HCT116 (cell line): ENCODE measurements around the gene KCNJ10. TPM values are rescaled to one million over a fixed set of nuclear protein-coding genes. Genes with fewer than 3 reads are reported as not detected.

ENCODE experiments used
- ATAC-seq: fragments of 200-7000 bp; cut with Tn5 transposase; 2 replicates; pipeline ENCODE4 v1.9.1; 2020; ENCODE audit warnings: mild to moderate bottlenecking, moderate library complexity
- BruUV-seq: library from RNA; stranded (reverse); fragments of 400-500 nt; replicated peaks from 2 replicates; lab custom pipeline; 2021; lab: Mats Ljungman, UMichigan
- CTCF ChIA-PET: fragments of 300-600 bp; sonication (Branson Sonifier 250); formaldehyde crosslinking; loops from one replicate; lab custom pipeline; 2021; ENCODE audit warnings: antibody characterized with exemption; lab: Charles Lee
- POLR2A ChIA-PET: fragments of 300-600, 350-600 bp; sonication (Branson Sonifier 250); formaldehyde crosslinking; loops from one replicate; lab custom pipeline; 2021; ENCODE audit warnings: antibody characterized with exemption; lab: Charles Lee
- RAD21 ChIA-PET, 2 experiments: fragments of 300-600 bp; sonication (Branson Sonifier 250); formaldehyde crosslinking; loops; one replicate each; lab custom pipeline; 2023; ENCODE audit warnings: low total read pairs in 2 of 2; ENCODE audit not compliant: uncharacterized antibody in 2 of 2, unreplicated experiment in 2 of 2, low non-redundant PET in 1 of 2; lab: Charles Lee
- DNase-seq: peaks from one replicate; pipeline ENCODE4 v3.0.0-alpha.2; 2010; ENCODE audit warnings: low read depth, low spot score
- H2AFZ ChIP-seq: fragments of 200-600 bp; shearing (Covaris generic), sonication (generic); 2 replicates; pipeline ENCODE4 v1.6.1; 2017; ENCODE audit warnings: low read depth, mixed run types, mixed read lengths, antibody characterized with exemption, low read length; ENCODE audit not compliant: poor library complexity, severe bottlenecking
- H3K27ac ChIP-seq: 2 replicates; pipeline ENCODE4 v1.5.1; 2012; ENCODE audit warnings: low read depth, low read length
- H3K27me3 ChIP-seq: fragments of 200-600 bp; sonication (generic); 2 replicates; pipeline ENCODE4 v1.6.1; 2016; ENCODE audit warnings: mixed run types, low read length, mixed read lengths; ENCODE audit not compliant: insufficient read depth
- H3K36me3 ChIP-seq, 2 experiments: fragments of 200-500 bp in 1 of 2; fragments of 200-600 bp in 1 of 2; sonication (Bioruptor generic) in 1 of 2; sonication (generic) in 1 of 2; 2 replicates each; pipeline versions ENCODE4 v1.5.1 to v1.6.1; 2014 to 2016; ENCODE audit warnings: low read length in 2 of 2, inconsistent platforms in 1 of 2, mixed read lengths in 1 of 2, mixed run types in 1 of 2; ENCODE audit not compliant: insufficient read depth in 2 of 2, control insufficient read depth in 1 of 2
- H3K4me1 ChIP-seq, 2 experiments: fragments of 200-600 bp in 1 of 2; sonication (generic) in 1 of 2; 2 replicates each; pipeline versions ENCODE4 v1.5.1 to v1.6.1; 2012 to 2017; ENCODE audit warnings: low read length in 2 of 2, inconsistent platforms in 1 of 2, mild to moderate bottlenecking in 1 of 2, mixed read lengths in 1 of 2, mixed run types in 1 of 2, moderate library complexity in 1 of 2; ENCODE audit not compliant: insufficient read depth in 2 of 2, control insufficient read depth in 1 of 2
- H3K4me2 ChIP-seq: fragments of 200-600 bp; sonication (generic); 2 replicates; pipeline ENCODE4 v1.6.1; 2017; ENCODE audit warnings: mixed run types, low read length, mixed read lengths
- H3K4me3 ChIP-seq, 2 experiments: fragments of 200-600 bp in 1 of 2; sonication (generic) in 1 of 2; replicated peaks in 1 of 2; 2 replicates each; pipeline ENCODE4 v1.5.1; 2011 to 2016; ENCODE audit warnings: low read length in 2 of 2, control low read depth in 1 of 2, low read depth in 1 of 2, mild to moderate bottlenecking in 1 of 2, mixed read lengths in 1 of 2, mixed run types in 1 of 2
- H3K79me2 ChIP-seq: fragments of 200-600 bp; sonication (generic); 2 replicates; pipeline ENCODE4 v1.6.1; 2017; ENCODE audit warnings: mild to moderate bottlenecking, mixed run types, low read length, moderate library complexity, mixed read lengths; ENCODE audit not compliant: insufficient read depth
- H3K9ac ChIP-seq: fragments of 200-600 bp; sonication (generic); 2 replicates; pipeline ENCODE4 v1.6.1; 2016; ENCODE audit warnings: low read length, mixed read lengths
- H3K9me2 ChIP-seq: fragments of 200-600 bp; sonication (generic), shearing (Covaris generic); 2 replicates; pipeline ENCODE4 v1.6.1; 2017; ENCODE audit warnings: mixed run types, mild to moderate bottlenecking, moderate library complexity; ENCODE audit not compliant: insufficient read depth
- H3K9me3 ChIP-seq, 2 experiments: fragments of 200-500 bp in 1 of 2; fragments of 200-600 bp in 1 of 2; sonication (Bioruptor generic) in 1 of 2; sonication (generic) in 1 of 2; 2 replicates each; pipeline ENCODE4 v1.6.1; 2014 to 2017; ENCODE audit warnings: low read length in 2 of 2, mixed read lengths in 2 of 2, inconsistent platforms in 1 of 2, low read depth in 1 of 2, mild to moderate bottlenecking in 1 of 2, mixed run types in 1 of 2, moderate library complexity in 1 of 2; ENCODE audit not compliant: control insufficient read depth in 1 of 2, insufficient read depth in 1 of 2
- H4K20me1 ChIP-seq: fragments of 200-600 bp; sonication (generic), shearing (Covaris generic); 2 replicates; pipeline ENCODE4 v1.6.1; 2017; ENCODE audit warnings: mixed run types, mild to moderate bottlenecking, moderate library complexity; ENCODE audit not compliant: insufficient read depth
- EGR1 ChIP-seq: IDR thresholded peaks from 2 replicates; pipeline ENCODE4 v1.6.1; 2012; ENCODE audit warnings: low read depth
- SIN3A ChIP-seq: IDR thresholded peaks from 2 replicates; pipeline ENCODE4 v1.6.1; 2012; ENCODE audit warnings: low read depth
- TCF7L2 ChIP-seq: IDR thresholded peaks from 2 replicates; pipeline ENCODE4 v1.7.0; 2011; ENCODE audit warnings: borderline replicate concordance, inconsistent platforms; ENCODE audit not compliant: insufficient read depth, insufficient read length; ENCODE audit errors: extremely low read depth
- intact Hi-C: fragments of 100-400 bp; cut with micrococcal nuclease; formaldehyde crosslinking; loops from 2 replicates; pipeline ENCODE4 v1.10.0; 2022
- total RNA-seq: library from RNA; stranded (reverse); gene quantifications from one replicate; pipeline ENCODE4 v1.2.1, GENCODE V29; 2021; ENCODE audit not compliant: unreplicated experiment
- TF ChIP-seq, protein P1 (sequence below), 3 experiments: fragments of 200-600 bp in 1 of 3; sonication (generic) in 1 of 3; IDR thresholded peaks in 2 of 3; conservative IDR thresholded peaks in 1 of 3; 2 replicates each; pipeline ENCODE4 v1.5.1; 2012 to 2017; ENCODE audit warnings: low read depth in 2 of 3, low read length in 2 of 3, antibody characterized with exemption in 1 of 3, borderline replicate concordance in 1 of 3, control low read depth in 1 of 3, mild to moderate bottlenecking in 1 of 3, mixed read lengths in 1 of 3, mixed run types in 1 of 3, moderate library complexity in 1 of 3; ENCODE audit not compliant: insufficient read depth in 1 of 3
- TF ChIP-seq, protein P2 (sequence below): IDR thresholded peaks from 2 replicates; pipeline ENCODE4 v1.6.1; 2011; ENCODE audit warnings: mild to moderate bottlenecking, low read length, moderate library complexity; ENCODE audit not compliant: insufficient replicate concordance; ENCODE audit errors: extremely low read depth

The KCNJ10 gene
- total RNA-seq, 1 experiment from 2014 or later, result 0.57 TPM

DNA sequence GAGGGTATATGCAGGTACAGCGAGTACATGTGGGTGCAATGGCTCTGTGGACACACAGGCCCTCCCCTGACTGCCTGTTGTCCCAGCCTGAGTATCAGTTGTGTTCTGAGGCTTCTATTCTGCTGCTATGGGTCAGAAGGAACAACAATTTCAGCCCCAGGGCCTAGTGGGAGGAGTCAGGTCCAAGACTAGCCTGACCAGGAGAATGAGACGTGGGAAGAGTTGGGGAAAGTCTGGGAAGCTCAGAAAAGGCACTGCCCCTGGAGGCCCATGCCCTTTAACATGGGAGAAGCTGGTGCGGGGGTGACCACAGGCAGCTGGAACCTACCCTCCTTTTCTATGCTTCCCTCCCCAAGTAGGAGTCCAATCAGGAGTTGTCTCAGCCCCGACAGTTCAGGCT, 20.8 kb upstream of the KCNJ10 start:
- no peak overlapping the region for H3K4me3 ChIP-seq
- H2AFZ ChIP-seq, result no peak overlapping the region
- intact Hi-C loops, result no loop called here
- H3K27ac ChIP-seq, result no peak overlapping the region
- no peak for DNase-seq
- H3K27me3 ChIP-seq, result no peaks in the 10 kb centered on the region
- TF ChIP-seq, protein P1, sequence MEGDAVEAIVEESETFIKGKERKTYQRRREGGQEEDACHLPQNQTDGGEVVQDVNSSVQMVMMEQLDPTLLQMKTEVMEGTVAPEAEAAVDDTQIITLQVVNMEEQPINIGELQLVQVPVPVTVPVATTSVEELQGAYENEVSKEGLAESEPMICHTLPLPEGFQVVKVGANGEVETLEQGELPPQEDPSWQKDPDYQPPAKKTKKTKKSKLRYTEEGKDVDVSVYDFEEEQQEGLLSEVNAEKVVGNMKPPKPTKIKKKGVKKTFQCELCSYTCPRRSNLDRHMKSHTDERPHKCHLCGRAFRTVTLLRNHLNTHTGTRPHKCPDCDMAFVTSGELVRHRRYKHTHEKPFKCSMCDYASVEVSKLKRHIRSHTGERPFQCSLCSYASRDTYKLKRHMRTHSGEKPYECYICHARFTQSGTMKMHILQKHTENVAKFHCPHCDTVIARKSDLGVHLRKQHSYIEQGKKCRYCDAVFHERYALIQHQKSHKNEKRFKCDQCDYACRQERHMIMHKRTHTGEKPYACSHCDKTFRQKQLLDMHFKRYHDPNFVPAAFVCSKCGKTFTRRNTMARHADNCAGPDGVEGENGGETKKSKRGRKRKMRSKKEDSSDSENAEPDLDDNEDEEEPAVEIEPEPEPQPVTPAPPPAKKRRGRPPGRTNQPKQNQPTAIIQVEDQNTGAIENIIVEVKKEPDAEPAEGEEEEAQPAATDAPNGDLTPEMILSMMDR (IDR thresholded peaks at IDR 0.05 in 2 of 3, conservative IDR thresholded peaks at IDR 0.05 in 1 of 3; ENCODE audit: borderline replicate concordance in 1 of 3, insufficient read depth in 1 of 3, low read depth in 2 of 3, low read length in 2 of 3), result no peak
- TF ChIP-seq EGR1 (no peak), TCF7L2 (no peak), SIN3A (no peak)
- TF ChIP-seq, protein P2, sequence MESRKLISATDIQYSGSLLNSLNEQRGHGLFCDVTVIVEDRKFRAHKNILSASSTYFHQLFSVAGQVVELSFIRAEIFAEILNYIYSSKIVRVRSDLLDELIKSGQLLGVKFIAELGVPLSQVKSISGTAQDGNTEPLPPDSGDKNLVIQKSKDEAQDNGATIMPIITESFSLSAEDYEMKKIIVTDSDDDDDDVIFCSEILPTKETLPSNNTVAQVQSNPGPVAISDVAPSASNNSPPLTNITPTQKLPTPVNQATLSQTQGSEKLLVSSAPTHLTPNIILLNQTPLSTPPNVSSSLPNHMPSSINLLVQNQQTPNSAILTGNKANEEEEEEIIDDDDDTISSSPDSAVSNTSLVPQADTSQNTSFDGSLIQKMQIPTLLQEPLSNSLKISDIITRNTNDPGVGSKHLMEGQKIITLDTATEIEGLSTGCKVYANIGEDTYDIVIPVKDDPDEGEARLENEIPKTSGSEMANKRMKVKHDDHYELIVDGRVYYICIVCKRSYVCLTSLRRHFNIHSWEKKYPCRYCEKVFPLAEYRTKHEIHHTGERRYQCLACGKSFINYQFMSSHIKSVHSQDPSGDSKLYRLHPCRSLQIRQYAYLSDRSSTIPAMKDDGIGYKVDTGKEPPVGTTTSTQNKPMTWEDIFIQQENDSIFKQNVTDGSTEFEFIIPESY, result no peak
- RAD21 ChIA-PET, result no interaction called here
- CTCF ChIA-PET, result no interaction called here
- H3K4me2 ChIP-seq, result no peak overlapping the region
- BruUV-seq, result no TSS peak
- POLR2A ChIA-PET, result no interaction called here
- H3K9me2 ChIP-seq, result no peaks in the 10 kb centered on the region
- no peaks in the 10 kb centered on the region for H4K20me1 ChIP-seq
- H3K9me3 ChIP-seq, result no peaks in the 10 kb centered on the region
- H3K79me2 ChIP-seq, result no peaks in the 10 kb centered on the region
- no peaks in the 10 kb centered on the region for H3K4me1 ChIP-seq
- no peak for ATAC-seq
- H3K9ac ChIP-seq, result no peak overlapping the region
- H3K36me3 ChIP-seq, result no peaks in the 10 kb centered on the region; a peak in 2 of 4 replicates
